ENCODE data around the gene ELP2.

ELP2 gene

DNA sequence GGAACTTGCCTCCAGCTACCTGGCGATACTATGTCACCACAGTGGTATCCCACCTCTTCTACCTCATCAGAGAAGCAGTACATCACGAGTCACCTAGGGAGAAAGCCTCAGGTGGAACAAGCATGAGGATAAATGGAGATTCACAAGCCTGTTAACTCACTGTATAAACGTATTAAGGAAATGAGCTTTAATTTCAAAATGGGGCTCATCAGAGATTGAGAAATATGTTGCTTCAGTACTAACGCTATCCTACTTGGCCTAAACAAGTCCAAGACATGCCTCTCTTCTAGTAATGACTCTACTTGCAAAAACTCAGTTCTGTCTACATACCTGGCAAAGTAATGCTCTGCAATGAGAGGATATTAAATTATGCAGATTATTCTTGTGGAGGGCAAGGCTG, 4.9 kb upstream of the ELP2 start:
- no peak for DNase-seq

- DNase-seq: no peak
Measured at GRCh38 chr18:36126668-36127067, 3.0 kb upstream of the ELP2 start.

- no peak for DNase-seq
Measured at GRCh38 chr18:36127836-36128529, 1.7 kb upstream of the ELP2 start.

DNA sequence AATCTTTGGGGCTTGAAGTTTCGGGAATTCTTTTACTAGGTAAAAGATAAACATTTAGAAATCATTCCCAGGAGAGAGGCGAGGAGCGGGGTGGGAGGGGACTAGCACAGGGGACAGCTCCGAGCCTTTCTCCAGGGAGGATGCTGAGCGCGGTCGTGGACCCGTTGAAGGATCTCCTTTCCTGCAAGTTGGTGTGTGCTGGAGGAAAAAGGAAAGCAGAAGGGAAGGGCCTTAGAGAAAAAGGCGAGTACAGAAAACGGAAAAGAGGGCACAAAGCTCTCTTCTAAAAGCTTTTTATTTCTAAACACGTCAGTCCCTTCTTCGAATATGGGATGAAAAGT, 1.2 kb upstream of the ELP2 start:
- DNase-seq: peak; percentile 7

DNA sequence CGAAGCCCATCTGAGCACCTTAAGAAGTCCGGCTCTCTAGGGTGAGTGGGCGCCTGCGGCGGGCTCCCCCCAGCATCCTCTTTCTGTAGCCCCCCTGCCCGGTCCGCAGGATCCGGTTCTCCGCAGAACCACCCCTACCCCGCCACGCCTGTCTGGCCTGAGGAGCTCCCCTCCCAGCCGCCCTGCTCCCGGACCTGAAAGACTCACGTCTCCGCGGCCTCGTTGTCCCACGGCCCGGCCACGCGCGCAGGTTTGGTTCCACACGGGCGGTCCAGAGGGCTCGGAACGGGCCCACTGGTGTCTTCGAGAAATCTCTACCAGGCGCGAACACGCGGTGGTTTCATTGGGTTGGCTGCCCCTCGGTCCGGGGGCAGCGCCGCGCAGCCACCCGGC, 796 bp upstream of the ELP2 start:
- no peak for DNase-seq

DNA sequence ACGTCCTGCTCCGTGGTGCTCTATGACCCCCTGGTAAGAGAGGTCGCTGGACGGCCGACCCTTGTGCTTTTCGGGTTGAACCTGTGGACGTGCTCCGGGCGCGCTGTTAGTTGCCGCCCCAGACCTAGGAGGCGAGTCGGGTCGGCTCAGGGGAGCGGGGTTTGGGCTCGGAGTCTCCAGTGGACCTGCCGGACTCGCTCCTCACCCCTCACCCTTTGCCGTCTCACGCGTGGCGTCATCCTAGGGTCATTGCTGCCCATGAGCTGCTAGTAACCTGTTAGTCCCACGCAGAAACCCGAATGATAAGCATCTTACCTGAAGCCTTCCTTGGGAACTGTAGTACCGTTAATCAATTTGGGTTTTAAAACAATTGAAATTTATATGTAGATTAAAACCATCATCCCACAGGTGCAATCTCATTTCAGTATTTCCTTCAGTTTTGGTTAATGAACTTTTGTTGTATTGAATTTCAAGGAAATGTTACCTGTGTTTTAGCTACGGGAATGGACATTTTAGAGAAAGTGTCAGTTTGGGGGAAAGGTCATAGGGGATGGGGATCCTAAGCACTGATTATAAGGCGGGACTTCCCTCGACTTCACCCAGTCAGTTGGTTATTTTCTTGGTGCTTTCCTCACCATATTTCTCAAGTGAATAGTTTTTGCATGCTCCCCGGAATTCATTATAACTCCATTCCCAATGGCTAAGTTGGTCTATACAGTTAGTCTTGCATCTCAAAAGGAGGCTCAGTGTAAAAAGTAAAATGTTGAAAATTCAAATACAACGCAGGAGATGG, 536 bp downstream of the ELP2 start:
- no peak for DNase-seq

GRCh38 chr18:36130883-36131653, 1.4 kb downstream of the ELP2 start:
- DNase-seq: no peak

GRCh38 chr18:36131692-36132483, 2.2 kb downstream of the ELP2 start:
- DNase-seq: no peak

GRCh38 chr18:36132756-36133155, 3.1 kb downstream of the ELP2 start:
- DNase-seq: no peak

DNA sequence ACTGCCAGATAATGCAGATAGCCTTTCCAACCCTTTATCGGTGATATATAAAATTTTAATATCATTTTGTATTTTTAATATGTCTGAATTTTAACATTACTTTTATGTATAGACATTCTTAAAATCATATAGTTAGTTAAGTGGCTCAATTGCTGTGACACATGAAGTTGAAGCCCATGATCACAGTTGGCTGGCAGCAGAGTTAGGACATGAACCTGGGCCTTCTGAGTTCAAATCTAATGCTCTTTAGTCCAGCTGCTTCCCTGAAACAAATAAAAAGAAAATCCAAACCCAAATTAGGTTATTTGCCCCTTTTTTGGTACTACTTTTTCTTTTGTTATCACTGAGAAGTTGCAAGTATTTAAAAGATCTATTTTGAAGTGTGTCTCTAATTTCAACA, 5.6 kb downstream of the ELP2 start:
- no peak for DNase-seq

DNA sequence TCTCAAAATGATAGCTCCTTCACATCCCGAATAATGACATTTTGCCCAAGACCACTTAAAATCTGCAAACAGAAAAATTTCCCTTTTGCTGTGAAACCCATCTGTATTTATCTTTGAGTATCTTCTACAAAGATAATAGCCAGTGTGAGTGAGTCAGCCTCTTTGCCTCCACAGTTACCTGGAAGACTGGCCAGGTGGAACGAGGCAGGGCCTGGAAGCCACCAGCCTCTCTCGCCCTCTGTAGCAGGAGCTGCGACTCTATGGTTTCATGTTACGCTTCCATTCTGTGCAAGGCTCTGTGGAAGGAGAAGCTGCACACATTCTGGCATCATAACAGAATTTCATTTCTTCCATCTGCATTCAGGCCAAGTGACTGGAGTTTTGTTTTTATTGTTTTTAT, 9.5 kb downstream of the ELP2 start:
- DNase-seq: no peak

- no peak for DNase-seq
Measured at GRCh38 chr18:36141576-36141975, 11.9 kb downstream of the ELP2 start.

DNA sequence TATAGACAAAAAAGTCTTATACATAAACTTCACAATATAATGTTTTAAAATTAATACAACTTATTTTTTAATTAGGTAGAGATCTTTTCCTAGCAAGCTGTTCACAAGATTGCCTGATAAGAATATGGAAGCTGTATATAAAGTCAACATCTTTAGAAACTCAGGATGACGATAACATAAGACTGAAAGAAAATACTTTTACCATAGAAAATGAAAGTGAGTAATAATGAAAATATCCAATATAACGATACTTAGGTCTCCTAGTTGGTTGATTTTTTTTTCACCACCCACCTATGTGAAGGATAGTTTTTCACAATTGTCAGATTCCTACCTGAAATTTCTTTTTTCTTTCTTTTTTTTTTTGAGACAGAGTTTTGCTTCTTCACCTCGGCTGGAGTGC, 13.1 kb downstream of the ELP2 start:
- DNase-seq: no peak

GRCh38 chr18:36143391-36143790, 13.7 kb downstream of the ELP2 start:
- DNase-seq: no peak

DNA sequence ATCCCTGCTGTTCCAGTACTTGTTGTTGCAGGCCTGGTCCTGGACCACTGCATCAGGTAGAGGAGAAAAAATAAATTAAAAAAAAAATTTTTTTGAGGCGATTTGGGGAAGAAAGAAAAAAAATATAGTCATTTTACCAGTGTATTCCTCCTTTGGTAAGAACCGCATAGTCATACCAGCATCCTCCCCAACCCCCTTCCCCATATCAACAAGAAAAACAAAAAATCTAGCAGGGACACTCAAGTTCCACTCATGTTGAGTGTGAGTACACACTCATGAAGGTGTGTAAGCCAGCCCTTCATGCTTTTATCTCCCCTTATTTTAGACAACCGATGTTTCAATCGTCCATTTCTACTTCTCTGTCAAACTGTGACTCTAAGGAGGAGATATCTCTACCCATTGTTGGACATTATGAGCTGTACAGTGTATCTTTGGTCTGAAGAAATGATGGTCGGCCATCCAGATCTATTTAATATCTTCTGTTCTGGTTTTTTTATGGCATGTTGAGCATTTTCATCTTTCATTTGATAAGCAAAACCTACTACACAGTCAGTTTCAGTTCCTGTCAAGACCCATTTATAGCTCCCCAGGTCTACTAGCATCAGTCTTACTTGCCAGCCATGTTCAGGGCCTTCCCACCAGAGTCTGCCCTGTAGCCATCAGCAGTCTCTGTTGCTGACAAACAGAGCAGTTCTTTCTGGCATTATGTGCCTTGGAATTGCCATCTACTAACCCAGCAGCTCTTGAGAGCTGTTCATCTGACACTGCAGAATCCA, 20.0 kb downstream of the ELP2 start:
- DNase-seq: no peak

GRCh38 chr18:36152781-36153180, 23.1 kb downstream of the ELP2 start:
- no peak for DNase-seq

DNA sequence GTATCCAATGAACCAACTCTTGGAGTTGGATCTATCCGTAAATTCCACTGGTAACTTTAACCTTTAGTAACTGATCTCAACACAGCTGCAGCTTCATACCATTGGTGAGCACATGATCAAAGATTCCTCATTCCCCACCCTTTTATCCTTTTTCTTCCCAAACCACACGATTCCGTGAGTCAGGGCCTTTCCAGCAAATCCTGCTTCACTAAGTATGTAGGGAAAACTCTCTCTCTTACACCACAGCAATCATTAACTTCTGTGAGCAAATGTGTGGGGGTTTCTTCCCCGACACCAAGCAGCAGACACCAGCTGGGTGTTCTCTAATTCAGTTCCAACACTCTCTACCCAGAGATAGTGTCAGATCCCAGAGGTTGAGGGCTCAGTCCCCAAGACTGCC, 23.5 kb downstream of the ELP2 start:
- DNase-seq: no peak

GRCh38 chr18:36153771-36154170, 24.1 kb downstream of the ELP2 start:
- no peak for DNase-seq

DNA sequence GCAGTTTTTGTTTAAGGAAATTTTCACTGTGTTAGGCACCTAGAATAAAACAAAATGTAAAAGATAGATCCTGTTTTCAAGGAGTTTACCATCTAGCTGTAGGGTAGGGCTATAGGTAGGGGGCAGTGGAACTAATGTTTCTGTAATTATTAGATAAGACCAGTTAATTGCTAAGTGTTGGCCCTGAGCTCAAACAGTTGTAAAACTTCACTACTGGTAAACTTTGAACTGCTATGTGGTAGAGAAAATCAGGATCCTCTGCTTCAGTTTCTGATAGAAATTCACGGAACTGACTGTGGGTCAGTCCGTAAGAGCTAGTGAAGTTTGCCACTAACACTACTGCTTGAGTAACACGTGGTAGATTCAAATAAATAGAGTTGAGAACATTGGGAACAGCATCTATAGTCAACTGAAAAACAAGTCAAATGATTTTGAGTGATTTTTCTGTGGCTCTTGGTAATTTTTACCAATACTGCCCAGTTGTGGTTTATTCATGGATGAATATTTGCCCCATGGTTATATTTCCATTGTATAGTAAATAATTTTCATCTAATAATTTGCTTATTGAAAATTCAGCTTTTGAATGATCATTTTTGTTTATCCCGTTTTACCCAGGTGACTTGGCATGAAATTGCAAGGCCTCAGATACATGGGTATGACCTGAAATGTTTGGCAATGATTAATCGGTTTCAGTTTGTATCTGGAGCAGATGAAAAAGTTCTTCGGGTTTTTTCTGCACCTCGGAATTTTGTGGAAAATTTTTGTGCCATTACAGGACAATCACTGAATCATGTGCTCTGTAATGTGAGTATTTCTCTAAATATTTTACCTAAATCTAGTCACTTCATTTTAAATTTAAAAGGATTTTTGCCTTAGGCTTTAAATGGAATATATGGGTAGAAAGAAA, 26.4 kb downstream of the ELP2 start:
- no peak for DNase-seq

- no peak for DNase-seq
Measured at GRCh38 chr18:36157441-36157840, 27.7 kb downstream of the ELP2 start.

DNA sequence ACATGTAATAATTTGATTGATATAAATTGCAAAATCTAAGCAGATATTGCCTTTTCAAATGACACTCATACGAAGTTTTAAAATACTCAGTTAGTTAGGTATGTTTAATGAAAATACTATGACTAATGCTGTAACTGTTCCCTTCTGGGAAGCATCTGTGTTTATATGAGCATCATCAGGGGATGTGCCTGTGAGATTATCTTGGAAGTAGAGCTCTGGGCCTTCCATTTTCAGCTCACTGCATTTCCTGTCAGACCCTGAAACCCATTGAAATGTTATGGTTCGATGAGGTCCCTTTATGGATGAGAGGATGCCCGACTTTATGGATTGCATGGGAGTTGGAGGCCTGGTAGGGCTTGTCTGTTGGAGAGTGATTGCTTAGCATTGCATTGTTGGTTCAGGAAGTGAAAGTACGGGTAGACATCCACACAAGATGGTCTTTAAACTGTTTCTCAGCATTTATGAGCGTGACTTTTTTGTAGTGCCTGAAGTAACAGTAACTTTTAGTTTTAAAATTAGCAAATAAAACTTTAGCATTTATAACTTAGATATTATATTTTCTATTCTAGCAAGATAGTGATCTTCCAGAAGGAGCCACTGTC, 28.7 kb downstream of the ELP2 start:
- DNase-seq: no peak

Data from CD4-positive, alpha-beta T cell treated with Interleukin-17A for 4 hours (primary cell).